IPS DF 4.7 (cell line): ENCODE measurements around the gene HENMT1.
"Not testable (repeated sequence)": the region's sequence is repeated elsewhere in the genome, so short reads cannot be mapped to it uniquely, and the experiment has no call there.

ENCODE experiments used
- DNase-seq: peaks from one replicate; pipeline ENCODE4 v3.0.0-alpha.2; 2013; ENCODE audit warnings: low spot score; ENCODE audit errors: extremely low read depth

HENMT1 gene

GRCh38 chr1:108671143-108671542 lies 10.2 kb upstream of the HENMT1 start:
- no peak for DNase-seq

- no peak for DNase-seq
Observed at GRCh38 chr1:108670131-108670773, 9.4 kb upstream of the HENMT1 start.

DNA sequence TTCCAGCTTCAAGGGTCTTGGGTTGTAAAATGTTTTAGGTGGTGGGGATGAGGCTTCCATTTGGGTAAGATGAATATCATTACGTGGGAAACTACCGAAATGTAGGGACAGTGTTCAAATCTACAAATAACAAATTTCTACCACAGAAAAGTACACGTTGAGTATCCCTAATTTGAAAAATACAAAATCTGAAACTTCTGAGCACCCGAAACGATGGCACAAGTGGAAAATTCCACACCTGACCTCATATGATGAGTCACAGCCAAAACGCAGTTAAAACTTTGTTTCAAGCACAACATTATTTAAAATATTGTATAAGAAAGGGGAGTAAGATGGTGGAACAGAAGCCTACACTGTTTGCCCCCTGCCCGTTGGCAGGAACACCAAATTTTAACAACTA lies 8.8 kb upstream of the HENMT1 start:
- no peak for DNase-seq

DNA sequence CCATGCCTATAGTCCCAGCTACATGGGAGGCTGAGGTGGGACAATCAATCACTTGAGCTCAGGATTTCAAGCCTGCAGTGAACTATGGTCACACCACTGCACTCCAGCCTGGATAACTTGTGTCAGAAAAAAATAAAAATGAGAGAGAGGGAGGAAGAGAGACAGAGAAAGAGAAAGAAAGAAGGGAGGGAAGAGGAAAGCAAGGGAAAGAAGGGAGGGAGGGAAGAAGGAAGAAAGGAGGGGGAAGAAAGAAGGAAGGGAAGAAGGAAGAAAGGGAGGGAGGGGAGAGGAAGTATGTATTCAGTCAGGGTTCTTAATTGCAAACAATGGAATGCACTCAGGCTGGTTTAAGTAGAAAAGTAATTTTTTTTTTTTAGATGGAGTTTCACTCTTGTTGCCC lies 7.9 kb upstream of the HENMT1 start:
- no peak for DNase-seq

GRCh38 chr1:108667422-108667821 lies 6.5 kb upstream of the HENMT1 start:
- not testable (repeated sequence) for DNase-seq

DNA sequence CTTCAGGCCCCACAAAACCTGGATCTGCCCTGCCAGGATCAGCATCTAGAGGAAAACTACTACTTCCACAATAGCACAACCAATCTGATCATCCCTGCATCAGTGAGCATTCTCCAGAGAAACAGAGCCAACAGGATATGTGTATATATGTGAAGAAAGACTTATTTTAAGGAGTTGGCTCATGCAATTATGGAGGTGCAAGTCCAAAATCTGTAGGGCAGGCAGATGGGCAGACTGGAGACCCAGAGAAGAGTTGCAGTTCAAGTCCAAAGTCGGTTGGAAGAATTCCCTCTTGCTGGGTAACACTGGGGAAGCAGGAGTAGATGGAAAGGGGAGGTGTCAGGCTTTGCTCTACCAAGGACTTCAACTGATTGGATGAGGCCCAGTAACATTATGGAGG lies 4.9 kb upstream of the HENMT1 start:
- DNase-seq = no peak

GRCh38 chr1:108665067-108665466 lies 4.2 kb upstream of the HENMT1 start:
- DNase-seq = no peak

DNA sequence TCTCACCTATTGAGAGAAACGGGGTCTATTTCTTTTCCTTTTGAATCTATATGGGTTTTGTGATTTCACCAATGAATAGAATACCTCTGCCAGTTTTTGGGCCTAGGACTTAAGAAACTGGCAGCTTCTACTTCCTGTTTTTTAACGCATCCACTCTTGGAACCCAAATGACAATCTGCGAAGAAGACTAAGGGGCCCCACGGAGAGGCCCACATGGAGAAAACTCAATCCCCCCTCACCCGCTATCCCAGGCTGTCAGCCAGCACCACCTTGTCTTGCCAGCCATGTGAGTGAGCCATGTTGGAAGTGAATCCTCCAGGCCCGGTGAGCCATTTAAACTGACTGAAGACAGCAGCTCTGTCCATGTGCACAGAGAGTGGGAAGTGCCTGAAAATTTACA lies 3.6 kb upstream of the HENMT1 start:
- DNase-seq = no peak

GRCh38 chr1:108663074-108663473 lies 2.2 kb upstream of the HENMT1 start:
- no peak for DNase-seq

GRCh38 chr1:108657356-108658080 lies 3.4 kb downstream of the HENMT1 start:
- no peak for DNase-seq

GRCh38 chr1:108653431-108654105 lies 7.3 kb downstream of the HENMT1 start:
- DNase-seq = no peak

- no peak for DNase-seq
Observed at GRCh38 chr1:108646648-108647269, 14.1 kb downstream of the HENMT1 start.

DNA sequence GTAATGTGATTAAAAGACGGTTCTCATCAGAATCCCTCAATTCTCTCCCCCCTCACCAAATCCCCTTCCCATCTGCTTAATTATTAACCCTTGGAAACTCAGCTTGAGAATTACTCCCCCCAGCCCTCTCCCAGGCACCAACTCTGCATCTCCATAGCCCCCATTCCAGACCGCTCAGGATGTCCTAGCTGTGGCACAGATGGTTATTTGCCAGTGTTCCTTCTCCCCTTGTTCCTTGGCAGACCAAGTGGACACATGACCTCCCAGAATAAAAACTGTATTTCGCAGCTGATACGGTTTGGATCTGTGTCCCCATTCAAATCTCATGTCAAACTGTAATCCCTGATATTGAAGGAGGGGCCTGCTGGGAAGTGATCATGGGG lies 14.6 kb downstream of the HENMT1 start:
- no peak for DNase-seq

GRCh38 chr1:108645564-108646184 lies 15.2 kb downstream of the HENMT1 start:
- DNase-seq = no peak

- no peak for DNase-seq
Observed at GRCh38 chr1:108644984-108645383, 15.9 kb downstream of the HENMT1 start.

GRCh38 chr1:108643492-108644335 lies 17.2 kb downstream of the HENMT1 start:
- no peak for DNase-seq

DNA sequence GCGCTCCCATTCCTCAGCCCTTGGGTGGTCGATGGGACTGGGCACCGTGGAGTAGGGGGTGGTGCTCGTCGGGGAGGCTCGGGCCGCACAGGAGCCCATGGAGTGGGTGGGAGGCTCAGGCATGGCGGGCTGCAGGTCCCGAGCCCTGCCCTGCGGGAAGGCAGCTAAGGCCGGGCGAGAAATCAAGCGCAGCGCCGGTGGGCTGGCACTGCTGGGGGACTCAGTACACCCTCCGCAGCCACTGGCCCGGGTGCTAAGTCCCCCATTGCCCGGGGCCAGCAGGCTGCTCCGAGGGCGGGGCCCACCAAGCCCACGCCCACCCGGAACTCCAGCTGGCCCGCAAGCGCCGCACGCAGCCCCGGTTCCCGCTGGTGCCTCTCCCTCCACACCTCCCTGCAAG lies 20.0 kb downstream of the HENMT1 start:
- not testable (repeated sequence) for DNase-seq

DNA sequence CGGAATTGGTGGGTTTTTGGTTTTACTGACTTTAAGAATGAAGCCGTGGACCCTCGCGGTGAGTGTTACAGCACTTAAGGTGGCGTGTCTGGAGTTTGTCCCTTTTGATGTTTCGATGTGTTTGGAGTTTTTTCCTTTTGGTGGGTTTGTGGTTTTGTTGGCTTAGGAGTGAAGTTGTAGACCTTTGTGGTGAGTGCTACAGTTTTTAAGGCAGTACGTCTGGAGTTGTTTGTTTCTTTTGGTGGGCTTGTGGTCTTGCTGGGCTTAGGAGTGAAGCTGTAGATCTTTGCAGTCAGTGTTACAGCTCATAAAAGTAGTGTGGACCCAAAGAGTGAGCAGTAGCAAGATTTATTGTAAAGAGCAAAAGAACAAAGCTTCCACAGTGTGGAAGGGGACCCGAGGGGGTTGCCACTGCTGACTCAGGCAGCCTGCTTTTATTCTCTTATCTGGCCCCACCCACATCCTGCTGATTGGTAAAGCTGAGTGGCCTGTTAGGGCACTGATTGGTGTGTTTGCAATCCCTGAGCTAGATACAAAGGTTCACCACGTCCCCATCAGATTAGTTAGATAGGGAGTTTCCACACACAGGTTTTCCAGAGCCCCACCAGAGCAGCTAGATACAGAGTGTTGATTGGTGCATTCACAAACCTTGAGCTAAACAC lies 20.9 kb downstream of the HENMT1 start:
- no peak for DNase-seq

GRCh38 chr1:108636876-108637275 lies 24.0 kb downstream of the HENMT1 start:
- DNase-seq = no peak

DNA sequence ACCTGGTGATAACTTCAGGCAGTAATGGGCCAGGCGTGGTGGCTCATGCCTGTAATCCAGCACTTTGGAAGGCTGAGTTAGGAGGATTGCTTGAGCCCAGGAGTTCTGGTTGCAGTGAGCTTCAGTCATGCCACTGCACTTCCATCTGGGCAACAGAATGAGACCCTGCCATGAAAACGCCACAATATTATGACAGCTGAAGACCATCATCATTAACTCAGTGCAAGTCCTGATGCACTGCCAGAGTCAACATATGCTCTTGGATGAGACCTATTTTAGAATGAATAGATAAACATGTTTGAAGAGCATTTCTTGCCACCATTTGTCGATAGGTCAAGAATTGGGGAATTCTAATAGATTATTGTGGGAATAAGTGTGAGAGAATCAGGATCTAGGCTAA lies 26.4 kb downstream of the HENMT1 start:
- DNase-seq = no peak
